Middle frontal gyrus (tissue), 1 donor: ENCODE data around the gene TCAP.

ENCODE experiments used
- DNase-seq: peaks from one replicate; pipeline ENCODE4 v3.0.0-alpha.2; 2015; ENCODE audit warnings: low spot score; ENCODE audit errors: extremely low spot score

Gene TCAP

DNA sequence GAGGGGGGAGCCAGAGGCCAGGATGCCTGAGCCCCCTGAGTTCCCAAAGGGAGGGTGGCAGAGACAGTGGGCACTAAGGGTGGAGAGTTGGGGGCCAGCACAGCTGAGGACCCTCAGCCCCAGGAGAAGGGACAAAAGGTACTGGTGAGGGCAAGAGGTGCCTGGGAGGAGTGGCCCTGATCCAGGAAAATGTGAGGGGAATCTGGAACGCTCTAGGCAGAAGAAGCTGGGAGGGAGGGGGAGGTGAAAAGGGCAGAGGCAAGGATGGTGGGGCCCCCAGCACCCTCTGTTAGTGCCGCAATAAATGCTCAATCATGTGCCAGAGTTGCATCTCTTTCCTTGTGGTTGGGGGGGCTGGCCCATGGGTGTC is 1.1 kb downstream of the TCAP start:
- no peak for DNase-seq

DNA sequence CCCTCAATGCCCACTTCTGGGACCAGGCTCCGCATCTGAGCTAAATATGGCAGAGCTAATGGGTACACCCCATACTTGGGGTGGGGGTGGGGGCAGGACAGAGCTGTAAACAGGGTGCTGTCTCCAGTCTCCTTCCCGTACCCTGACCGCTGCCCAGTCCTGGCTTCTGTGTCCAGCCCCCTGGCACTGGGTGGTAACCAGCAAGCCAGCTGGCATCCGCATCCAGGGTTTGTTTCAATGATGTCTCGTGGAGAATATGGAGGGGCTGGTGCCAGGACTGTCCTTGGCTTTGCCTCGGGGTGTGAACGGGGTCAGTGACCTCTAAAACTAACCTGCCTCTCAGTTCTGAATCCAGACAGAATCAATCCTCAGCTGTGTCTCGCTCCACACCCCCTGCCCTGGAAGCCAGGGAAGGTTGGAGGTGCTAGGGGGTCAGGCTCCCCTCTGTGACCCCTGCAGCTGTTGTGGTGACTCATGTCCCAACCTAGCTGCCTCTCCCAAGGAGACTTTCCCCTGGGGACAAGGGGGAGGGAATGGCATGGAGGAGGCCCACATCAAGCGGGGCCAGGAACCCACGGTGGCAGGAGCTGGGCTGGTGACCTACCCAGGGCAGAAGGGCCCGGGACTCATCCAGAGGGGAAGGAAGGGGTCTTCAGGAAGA is 1.6 kb downstream of the TCAP start:
- DNase-seq, result no peak

DNA sequence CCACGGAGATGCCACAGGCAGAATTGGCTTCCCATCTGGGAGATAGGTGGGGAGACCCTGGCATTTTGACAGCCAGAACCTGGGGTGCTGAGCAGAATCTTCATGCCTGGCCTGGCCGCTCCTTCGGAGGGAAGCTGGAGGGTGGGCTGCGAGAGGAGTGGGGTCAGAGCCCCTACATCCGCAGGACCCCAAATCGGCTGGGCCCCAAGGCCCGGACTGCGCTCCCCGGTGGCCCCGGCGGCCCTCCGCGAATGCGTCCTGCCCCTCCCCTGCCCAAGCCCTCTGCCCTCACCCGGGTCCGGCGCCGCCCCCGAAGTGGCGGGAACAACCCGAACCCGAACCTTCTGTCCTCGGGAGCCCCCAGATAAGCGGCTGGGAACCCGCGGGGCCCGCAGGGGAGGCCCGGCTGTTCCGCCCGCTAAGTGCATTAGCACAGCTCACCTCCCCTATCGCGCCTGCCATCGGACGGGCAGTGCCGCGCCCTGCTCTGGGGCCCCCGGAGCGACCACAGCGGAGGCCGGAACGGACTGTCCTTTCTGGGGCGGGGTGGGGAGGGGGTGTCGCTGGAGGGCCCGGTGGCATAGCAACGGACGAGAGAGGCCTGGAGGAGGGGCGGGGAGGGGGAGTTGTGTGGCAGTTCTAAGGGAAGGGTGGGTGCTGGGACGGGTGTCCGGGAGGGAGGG is 2.3 kb downstream of the TCAP start:
- DNase-seq, result no peak

DNA sequence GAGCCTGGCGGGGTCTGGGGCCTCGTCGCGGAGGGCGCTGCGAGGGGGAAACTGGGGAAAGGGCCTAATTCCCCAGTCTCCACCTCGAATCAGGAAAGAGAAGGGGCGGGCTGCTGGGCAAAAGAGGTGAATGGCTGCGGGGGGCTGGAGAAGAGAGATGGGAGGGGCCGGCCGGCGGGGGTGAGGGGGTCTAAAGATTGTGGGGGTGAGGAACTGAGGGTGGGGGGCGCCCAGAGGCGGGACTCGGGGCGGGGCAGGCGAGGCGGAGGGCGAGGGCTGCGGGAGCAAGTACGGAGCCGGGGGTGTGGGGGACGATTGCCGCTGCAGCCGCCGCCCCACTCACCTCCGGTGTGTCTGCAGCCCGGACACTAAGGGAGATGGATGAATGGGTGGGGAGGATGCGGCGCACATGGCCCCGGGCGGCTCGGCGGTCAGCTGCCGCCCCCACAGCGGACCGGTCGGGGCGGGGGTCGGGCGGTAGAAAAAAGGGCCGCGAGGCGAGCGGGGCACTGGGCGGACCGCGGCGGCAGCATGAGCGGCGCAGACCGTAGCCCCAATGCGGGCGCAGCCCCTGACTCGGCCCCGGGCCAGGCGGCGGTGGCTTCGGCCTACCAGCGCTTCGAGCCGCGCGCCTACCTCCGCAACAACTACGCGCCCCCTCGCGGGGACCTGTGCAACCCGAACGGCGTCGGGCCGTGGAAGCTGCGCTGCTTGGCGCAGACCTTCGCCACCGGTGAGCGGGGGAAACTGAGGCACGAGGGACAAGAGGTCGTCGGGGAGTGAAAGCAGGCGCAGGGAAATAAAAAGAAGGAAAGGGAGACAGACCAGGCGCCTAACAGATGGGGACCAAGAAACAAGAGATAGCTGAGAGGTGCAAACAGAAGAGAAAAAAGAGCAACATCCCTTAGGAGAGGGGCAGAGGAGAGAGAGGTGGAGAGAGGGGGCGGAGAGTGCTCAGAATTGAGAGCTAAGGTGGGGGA is 3.1 kb downstream of the TCAP start, which contains the start of gene PNMT:
Gene PNMT, plus strand, starts transcription at position 509 of the 980 bp plus-strand sequence. Its CDS starts 23 bp downstream, at position 532.
- no peak for DNase-seq

DNA sequence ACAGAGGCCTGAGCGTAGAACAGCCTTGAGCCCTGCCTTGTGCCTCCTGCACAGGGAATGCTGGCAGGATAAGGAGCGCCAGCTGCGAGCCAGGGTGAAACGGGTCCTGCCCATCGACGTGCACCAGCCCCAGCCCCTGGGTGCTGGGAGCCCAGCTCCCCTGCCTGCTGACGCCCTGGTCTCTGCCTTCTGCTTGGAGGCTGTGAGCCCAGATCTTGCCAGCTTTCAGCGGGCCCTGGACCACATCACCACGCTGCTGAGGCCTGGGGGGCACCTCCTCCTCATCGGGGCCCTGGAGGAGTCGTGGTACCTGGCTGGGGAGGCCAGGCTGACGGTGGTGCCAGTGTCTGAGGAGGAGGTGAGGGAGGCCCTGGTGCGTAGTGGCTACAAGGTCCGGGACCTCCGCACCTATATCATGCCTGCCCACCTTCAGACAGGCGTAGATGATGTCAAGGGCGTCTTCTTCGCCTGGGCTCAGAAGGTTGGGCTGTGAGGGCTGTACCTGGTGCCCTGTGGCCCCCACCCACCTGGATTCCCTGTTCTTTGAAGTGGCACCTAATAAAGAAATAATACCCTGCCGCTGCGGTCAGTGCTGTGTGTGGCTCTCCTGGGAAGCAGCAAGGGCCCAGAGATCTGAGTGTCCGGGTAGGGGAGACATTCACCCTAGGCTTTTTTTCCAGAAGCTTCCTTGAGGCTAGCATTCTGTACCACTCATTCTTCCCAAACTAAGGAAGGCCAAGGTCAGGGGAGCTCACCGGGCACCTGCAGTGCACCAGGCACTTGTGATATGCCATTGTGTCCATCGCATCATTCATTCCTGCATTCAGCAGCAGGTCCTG is 5.0 kb downstream of the TCAP start:
- DNase-seq, result no peak

DNA sequence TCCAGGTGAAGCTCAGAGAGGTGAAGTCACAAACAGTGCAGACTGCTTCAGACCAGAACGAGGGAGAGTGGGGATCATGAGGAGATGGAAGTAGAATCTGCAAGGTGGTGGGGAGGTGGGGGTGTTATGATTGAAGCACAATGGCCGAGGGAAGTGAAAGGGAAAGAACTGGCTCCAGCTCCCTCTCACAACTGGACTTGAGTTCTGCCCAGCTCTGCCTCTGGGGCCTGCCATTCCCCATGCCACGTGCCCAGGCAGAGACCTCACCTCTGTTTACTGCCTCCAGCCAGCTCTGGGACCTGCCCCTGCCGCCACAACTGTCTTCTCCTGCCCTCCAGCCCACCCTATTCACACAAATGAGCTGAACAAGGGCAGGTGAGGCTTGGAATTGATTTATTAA is 5.6 kb downstream of the TCAP start:
- DNase-seq, result no peak

DNA sequence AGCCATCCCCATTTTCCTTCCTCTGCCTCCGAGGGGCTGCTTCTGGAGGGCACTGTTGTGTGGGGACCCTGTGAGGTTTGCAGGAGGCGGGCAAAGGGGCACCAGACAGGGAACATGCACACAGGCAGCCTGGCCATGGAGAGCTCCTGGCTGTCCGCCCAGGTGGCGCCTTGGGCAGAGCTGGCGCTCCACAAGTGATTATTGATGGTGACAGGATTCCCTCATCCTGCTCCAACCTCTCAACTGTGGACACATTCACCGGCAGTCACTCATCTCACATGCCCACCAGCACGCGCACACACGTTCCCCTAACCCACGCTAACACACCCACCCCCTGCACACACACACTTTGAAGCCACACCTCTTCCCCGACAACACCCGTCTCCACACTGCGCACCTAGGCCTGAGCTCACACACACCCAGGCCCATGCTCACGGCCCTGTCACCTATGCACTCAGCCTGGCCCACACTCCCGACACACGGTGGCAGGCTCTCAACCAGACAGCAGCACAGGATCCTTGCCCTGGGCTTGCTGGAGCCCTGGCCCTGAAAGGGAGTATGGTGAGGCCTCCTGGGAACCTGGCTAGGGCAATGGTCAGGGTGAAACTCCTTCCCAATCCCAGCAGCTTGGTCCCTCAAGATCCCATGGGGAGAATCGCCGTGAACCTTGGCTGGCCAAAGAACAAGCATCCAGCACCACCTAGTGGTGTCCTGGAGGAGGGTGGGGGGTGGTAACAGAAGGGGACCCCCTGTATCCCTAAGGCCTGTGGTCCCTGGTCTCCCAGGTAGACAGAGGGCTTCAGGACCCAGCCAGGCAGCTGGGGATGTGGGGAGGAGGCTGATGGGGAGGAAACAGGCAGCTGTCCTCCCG is 6.7 kb downstream of the TCAP start:
- DNase-seq, result no peak

DNA sequence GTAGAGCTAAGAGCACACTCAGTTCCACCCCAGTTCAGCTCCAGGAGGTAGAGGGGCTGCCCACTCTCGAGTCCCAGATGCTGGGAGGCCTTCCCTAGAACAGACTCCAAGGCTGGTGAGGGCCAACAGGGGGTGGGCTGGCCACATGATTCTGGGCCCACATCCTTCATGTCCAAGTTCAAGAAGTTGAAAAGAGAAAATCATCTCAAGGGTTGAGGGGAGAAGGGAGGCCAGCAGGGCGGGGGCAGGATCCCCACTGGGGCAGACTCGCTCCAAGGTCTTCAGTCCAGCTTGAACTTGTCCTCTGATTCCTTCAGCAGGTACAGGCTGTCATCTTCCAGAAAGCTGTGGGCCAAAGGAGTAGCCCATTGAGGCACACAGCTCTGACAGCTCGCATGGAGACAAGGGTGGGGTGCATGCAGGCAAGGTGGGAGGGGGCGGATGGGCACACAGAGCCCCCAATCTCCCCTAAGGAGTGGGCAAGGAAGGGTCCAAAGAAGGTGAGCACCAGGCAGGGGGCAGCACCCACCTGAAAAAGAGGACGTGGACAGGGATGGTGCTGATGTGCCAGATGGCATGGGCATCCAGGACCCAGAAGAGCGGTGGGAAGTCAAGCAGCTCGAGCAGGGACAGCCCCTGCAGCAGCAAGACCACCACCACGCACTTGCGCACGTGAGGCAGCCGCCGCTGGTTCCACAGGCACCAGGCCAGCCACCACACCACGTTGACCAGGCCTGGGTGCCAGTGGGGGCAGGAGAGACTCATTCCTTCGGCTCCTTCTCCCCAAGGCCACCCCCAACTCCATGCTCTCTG is 7.6 kb downstream of the TCAP start:
- no peak for DNase-seq

DNA sequence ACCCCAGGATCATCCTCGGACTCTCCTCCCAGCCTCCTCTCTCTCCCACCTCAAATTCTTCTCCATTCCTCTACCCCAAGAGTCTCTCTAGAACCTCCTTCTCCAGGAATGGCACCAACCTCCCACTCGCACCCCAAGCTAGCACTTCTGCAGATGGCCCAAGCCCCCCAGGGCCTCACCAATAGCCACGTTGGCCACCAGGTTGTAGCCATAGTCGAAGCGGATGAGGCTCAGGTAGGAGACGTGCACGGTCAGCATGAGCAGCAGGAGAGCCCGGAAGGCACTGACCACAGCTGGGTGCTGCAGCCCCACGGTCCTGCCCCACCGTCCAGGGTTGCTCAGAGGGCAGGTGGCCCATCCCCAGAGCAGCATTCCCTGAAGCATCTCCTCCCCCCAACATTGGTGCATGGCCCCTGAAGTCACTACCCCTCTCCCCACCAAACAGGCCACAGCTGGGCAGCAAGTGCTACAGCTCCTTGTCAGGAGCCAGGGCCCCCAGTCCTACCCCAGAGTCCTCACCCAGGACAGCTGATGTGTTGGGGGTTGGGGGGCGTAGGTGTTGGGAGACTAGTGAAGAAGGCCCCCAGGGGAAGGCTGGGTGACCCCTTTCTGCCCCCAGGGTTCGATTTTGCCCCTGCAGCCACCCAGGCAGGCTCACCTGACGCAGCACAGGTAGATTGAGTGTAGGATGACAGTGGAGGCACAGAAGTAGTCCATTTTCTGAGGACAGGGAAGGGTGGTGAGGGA is 8.4 kb downstream of the TCAP start:
- DNase-seq, result no peak

DNA sequence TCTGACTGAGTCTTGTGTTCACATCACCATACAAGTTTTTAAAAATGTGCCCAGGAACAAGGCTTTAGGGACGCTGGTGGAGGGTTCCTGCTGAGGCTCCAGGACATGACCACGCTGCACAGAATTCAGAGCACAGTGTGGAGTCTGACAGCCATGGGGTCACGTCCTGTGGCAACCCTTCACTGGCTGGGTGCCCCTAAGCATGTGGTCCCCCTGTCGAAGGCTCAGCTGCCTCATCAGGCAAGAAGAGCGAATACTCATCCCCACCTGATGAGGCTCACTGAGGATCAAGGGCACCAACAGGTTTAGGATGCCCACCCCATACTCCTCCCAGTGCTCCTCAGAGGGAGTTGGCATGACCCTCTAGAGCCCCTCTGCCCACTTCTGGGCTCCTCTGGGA is 9.0 kb downstream of the TCAP start:
- DNase-seq, result no peak

DNA sequence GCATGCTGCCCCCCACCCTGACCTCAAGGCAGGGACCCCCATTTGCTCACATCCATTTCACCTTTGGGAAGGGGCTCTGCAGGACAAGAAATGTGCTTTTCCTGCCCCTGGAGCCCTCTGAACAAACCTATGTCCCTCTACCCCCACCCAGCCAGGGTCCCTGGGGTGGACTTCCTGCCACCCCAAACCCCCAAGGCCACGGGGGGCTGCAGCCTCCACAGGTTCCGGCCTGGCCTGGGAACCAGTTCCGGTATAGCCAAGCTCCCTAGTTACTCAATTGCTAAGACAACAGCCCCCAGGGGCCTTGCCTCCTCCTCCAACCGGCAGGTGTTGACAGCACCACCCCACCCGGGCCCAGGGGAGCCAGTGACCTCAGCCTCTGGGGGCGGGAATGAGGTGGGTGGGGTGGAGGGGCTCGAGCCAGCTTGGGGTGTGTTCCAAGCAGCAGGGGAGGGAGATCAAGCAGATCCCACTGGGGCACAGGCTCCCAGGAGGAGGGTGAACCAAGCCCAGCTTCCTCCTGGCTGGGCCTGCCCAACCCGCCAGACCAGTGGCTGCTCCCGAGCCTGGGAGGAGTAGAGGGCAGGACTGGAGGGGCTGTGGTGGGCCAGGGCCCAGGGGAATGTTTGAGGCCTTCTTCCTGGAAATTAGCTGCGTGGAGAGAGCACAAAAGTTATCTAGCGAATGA is 9.7 kb downstream of the TCAP start:
- no peak for DNase-seq

DNA sequence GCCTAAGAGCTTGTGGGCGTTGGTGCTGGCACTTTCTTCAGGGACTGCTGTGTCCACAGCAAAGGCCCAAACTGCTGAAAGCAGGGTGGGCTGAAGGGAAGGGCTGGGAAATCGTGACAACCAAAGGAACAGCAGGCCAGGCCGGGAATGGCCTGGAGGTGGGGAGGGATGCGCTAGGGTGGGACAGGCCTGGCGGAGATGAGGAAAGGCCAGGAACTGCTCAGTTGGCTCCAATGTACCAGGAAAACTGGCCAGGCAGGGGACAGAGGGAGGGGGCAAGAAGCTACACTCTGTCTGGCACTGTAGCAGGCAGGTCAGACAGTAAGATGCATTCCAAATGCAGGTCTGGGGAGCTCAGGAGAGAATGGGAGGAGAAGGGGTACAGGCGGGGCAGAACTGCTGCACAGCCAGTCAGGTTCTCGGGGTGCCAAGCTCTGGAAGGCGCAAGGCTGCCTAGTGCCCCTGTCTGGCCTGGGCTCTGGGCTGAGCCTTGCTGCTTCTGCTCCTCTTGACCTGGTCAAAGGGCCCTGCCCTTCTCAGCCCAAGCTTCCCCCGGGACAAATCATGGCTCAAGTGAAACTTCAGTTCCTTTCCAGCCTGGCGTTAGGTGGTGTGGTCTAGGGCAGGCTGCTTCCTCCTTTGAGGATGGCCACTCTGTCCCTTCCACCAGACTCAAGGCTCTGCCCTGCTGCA is 10.4 kb downstream of the TCAP start:
- no peak for DNase-seq

DNA sequence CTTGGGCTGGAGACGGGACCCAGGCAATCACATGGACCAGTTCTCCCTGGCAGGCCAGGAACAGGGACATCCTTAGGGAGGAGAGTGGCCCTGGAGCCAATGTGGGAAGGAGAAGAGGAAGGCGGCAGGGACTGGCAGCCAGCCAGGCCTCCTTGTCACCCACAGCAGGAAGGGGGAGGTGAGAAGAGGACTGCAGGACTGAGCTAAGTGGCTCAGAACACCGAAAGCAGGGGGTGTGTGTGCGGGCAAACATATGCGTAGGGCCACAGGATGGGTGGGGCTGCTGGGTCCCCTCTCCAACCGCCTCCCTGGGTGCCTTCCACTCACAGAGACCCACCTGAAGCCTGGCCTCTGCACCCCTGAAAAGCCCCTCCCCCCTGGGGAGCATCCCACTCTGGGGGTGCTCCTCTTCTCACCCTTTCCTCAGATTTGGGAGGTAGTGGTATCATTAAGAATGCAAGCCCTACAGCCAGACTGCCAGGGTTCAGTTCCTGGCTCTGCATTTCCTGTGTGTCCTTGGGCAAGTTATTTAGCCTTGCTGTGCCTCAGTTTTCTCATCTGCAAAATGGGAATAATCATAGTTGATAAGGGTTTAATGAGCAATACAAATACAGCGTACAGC is 11.2 kb downstream of the TCAP start:
- peak; percentile 65 for DNase-seq

DNA sequence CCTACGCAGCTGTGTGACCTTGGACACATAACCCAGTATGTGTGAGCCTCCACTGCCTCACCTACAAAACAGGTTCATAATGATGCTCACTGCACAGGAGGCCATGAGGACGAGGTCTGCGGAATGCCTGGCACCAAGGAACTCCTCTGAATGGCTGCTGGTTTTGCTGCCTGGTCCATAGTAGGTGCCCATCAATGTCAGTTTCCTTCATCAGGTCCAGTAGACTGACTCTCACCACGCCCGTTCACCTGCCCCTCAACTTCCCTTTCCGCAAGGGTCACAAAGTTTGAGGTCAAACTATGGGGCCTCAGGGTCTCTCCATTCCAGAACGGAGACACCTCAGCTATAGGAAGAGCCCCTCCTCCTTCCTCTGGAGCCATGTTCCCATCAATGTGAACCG is 11.9 kb downstream of the TCAP start:
- DNase-seq, result no peak

DNA sequence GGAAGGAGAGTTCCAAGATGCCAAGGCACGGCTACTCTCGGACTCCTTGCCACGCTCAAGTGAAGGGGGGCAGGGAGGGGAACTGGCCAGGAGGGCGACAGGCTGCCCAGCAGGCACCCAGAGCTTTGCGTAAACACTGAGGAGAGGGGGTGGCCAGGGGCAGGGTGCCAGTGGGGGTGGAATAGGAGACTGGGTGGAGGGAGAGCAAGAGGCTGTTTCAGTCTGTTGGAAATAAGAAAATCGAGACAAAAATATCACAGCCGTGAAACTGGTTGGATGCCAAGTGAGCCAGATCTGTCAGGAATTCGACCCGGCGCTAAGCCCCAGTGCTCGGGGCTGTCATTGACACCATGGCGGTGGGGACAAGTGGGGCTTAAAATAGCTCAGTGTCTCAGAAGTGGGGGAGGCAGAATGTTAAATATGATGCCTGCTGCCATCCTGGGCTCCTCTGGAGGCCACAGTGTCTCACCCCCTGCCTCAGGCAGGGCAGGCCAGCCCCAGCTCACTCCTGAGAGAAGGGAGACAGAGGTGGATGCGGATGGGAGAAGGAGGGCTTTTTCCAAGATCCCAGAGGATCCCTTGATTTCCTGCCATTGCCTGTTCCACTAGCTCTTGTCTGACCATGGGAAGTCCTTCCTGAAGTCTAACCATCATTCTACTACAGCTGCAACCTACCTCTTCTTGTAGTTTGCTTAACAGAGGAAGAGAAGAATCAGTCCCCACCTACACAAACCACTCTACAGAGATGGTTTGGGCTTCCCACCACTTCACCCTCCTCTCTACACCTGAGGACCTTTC is 12.6 kb downstream of the TCAP start:
- DNase-seq, result no peak
